GM12891 (cell line): ENCODE results near the gene ZDHHC19.

ENCODE experiments used
- POLR2A ChIP-seq: IDR thresholded peaks from 2 replicates; pipeline ENCODE4 v1.6.1; 2011; ENCODE audit warnings: low read depth, low read length, control low read depth
- POLR2AphosphoS5 ChIP-seq: IDR thresholded peaks from 2 replicates; pipeline ENCODE4 v1.6.1; 2011; ENCODE audit warnings: low read depth, low read length, control low read depth
- POU2F2 ChIP-seq: IDR thresholded peaks from 2 replicates; pipeline ENCODE4 v1.6.1; 2011; ENCODE audit warnings: low read depth, mild to moderate bottlenecking, control low read depth, low read length, moderate library complexity
- TAF1 ChIP-seq: IDR thresholded peaks from 2 replicates; pipeline ENCODE4 v1.6.1; 2011; ENCODE audit warnings: low read depth, low read length, control low read depth

- TF ChIP-seq POLR2A (no peak), TAF1 (no peak), POLR2AphosphoS5 (no peak), POU2F2 (no peak)
Observed at GRCh38 chr3:196232882-196233251, 21.7 kb upstream of the ZDHHC19 start.
